ENCODE data around the gene SLC16A8.
"Not testable (repeated sequence)": the region's sequence is repeated elsewhere in the genome, so short reads cannot be mapped to it uniquely, and the experiment has no call there.

The SLC16A8 gene

DNA sequence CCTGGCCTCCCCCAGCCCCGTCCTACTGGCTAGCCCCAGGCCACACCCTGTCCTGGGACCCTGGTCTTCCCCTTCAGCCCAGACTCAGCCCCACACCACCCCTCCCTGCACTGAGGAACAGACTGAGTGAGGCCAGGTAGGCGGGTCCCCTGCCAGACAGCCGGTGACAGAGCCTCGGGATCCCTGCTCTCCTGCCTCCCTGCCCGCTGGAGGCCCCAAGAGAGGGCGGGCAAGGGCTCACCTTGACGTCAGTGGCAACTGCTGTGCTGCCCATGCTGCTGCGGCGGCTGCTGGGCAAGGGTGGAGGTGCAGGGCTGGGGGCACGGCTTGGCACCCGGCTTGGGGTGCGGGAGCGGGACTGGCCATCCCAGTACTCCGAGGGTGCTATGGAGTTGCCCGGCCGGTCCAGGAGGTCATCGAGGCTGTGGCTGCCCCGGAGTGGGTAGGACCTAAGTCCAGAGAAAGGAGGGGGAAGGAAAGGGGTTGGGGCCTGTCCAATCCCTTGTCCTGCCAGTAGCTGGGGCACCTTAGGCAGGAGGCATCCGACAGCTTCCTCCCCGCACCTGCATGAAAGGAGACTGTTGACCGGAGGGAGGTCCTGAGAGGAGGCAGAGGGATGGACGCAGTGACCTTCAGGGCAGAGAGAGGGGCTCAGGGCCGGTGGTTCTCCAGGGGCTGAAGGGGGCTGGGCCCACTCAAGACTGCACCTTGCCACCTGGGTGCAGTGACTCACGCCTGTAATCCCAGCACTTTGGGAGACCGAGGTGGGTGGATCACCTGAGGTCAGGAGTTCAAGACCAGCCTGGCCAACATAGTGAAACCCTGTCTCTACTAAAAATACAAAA is 2.2 kb upstream of the SLC16A8 start:
- DNase-seq (ENCODE audit: low spot score), result peak; percentile 53

DNA sequence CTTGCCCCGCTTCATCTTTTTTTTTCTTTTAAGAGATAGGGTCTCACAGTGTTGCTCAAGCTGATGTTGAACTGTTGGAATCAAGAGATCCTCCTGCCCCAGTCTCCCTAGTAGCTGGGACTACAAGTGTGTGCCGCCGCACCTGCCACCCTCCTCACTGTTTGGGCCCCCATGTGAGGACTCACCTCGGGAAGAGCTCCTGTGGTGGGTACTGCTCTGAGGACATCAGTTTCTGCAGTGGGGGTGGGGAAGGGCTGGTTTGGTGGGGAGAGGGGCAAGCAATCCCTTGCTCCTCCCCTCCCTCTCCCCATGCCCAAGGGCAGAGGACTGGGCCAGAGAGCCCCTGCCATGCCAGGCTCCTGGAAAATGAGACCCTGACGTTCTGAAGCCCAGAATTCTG is 1.5 kb upstream of the SLC16A8 start:
- DNase-seq (ENCODE audit: low spot score), result no peak

DNA sequence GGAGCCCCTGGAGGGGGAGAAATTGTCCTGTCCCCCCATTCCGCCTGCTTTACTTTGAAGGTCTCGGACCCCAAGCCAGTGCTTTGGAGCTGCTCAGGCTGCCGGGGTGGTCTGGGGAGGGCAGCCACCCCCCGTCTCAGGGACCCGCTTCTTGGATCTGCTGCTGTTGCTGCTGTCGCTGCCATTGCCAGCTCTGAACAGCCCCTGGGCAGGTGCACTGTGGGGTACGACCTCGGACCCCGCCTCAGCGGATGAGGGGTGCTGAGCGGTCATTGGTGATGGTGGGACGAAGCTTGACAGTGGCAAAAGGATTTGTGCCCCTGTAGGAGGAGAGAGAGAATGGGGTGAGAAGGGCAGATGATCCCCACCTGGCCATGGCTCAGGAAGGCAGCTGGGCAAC is 1.1 kb upstream of the SLC16A8 start:
- no peak for DNase-seq (ENCODE audit: low spot score)

DNA sequence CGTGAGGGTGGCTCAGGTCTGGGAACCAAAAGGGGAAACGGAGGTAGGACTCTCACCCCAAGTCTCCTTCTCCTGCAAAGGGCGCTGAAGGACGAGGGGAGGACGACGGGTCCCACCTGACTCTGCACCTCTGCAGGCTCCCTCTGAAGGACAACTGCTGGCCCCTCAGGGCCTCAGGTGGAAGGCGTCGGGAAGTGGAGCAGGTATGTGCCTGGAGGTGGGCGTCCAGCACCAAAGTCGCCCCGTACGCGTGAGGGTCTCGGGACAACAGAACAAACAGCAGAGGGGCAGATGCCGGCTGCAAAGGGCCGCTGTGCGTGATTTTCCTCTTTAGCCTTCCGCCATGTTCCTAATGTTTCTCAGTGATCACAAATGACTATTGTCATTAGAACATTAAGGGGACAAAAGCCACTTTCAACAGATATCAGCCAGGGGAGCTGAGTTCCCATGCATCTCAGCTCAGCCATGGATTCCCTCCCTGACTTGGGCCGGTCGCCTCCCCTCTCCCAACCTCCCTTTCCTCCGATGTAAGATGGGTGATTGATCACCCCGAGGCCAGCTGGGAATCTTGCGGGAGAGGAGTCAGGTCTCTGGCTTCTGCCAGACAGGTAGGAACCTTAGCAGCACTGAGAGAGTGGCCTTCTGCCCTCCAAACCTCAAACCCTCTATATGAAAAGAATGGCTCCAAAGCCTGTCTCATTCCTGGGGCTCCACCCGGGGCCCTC is 836 bp downstream of the SLC16A8 start:
- DNase-seq (ENCODE audit: low spot score), result no peak

DNA sequence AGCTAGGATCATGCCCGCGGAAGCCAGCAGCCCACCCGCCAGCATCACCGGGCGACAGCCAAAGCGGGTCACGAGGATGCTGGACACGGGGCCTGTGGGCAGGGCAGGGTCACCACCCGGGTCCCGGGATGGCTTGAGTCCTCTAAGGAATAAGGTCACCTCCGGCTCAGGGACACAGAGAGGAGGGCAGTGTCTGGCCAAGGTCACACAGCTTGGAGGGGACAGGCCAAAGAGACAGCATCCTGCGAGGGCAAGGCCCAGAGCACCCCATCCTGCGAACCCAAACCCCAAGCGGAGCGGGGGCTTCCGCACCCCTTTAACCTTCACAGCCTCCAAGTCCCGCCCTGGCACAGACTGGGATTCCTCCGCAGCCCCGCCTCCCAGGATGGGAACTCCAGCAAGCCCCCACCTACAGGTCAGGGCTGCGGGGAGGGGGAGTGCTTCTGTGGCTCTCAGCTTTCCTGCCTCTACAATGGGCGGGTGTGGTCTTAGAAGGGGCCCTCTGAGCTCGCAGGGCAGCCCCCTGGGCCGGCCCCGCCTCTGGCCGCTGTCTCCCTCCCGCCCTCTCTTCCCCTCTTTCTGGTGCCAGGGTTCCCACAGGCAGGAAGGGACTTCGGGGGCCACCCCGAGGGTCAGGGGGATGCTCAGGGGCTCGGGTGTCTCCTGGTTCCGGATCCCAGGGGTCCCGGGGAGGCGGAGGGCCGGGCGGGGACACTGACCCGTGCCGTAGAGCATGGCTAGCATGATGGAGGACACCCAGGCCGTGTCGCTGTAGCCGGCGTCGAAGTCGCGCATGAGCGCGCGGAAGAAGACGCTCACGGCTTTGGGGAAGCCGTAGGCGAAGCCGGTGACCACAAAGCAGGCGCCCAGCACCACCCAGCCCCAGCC is 1.8 kb downstream of the SLC16A8 start:
- no peak for DNase-seq (ENCODE audit: low spot score)

DNA sequence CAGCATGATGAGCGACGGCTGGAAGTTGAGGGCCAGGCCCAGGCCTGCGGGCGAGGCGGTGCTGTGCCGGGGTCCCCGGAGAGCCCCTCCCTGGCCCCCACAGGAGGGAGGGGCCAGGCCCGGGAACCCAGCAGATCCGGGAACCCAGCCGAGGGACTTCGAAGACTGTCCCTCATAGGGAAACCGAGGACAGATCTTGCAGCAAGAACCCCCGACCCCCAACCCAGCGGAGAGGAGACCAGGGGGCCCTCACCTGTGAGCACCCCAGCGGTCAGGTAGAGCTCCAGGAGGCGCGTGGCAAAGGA is 2.4 kb downstream of the SLC16A8 start:
- no peak for DNase-seq (ENCODE audit: low spot score)

DNA sequence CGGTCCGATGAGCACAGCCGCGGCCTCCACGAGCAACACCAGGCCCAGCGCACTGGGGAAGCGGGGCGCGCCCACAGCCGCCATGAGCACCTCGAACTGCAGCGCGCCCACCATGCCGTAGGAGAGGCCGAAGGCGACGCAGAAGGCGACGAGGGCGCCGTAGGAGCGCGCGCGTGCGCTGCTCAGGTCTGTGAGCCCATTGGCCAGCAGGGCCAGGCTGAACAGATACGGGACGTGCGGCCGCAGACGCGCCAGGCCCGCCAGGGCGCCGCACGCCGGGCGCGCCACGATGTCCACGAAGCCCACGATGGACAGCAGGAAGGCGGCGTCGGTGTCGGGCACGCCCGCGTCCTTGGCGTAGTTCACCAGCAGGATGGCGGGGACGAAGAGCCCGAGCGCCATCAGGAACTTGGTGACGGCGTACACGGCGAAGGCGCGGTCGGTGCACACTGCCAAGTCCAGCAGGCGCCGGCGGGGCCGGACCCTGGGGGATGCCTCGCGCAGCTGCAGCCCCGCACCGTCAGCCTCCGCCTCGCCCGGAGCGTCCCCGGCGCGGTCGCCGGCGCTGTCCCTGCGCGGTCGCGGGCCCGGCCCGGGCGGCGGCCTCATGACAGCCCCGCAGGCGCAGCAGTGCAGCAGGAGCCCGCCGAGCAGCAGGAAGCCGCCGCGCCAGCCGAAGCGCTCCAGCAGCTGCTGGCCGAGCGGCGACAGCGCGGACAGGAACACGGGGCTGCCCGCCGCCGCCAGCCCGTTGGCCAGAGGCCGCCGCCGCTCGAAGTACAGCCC is 2.9 kb downstream of the SLC16A8 start:
- peak; percentile 66 for DNase-seq (ENCODE audit: low spot score)

DNA sequence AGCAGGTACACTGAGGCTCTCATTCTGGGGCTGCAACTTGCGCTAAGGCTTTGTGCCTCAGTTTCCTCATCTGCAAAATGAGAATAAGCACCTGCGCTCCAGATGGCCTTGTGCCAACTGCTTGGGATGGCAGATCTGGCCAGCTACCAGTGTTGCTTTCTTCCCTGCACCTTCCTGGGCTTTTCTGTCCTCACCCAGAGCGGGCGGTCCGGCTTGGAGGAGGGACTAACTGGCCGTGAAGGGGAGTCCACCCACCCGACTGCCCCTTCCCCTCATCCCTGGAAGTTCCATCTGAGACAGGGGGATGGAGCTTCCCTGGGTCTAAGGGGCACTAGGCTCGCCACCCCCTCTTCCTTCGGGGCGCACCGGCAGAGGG is 3.5 kb downstream of the SLC16A8 start:
- no peak for DNase-seq (ENCODE audit: low spot score)

DNA sequence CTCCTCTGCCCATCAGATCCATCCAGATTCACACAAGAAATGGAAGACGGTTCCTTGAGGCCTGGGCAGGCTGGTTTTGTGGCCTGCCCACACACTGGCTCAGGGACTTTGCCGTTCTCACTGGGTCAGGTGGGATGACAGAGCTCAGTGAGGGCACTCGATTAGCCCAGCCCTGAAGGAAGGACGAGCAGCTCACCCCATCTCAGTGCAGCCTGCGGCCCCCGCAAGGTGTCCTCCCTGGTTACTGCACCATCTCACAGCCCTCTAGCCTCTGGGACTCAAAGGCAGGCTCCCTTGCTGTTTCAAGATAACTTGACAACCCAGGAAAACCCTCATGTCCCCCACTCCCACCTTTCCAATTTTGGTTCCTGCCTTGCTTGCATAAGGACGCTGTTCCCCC is 4.2 kb downstream of the SLC16A8 start:
- DNase-seq (ENCODE audit: low spot score), result no peak

DNA sequence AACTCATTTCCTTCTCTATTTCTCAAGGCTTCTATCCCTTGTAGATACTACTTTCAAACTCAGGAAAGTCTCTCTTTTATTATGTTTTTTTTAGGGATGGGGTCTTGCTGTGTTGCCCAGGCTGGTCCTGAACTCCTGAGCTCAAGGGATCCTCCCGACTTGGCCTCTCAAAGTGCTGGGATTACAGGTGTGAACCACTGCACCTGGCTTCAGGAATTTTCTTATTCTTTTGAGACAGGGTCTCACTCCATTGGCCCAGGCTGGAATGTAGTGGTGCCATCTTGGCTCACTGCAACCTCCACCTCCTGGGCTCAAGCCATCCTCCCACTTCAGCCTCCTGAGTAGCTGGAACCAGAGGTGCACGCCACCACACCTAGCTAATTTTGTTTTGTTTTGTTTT is 4.8 kb downstream of the SLC16A8 start:
- DNase-seq (ENCODE audit: low spot score), result not testable (repeated sequence)

DNA sequence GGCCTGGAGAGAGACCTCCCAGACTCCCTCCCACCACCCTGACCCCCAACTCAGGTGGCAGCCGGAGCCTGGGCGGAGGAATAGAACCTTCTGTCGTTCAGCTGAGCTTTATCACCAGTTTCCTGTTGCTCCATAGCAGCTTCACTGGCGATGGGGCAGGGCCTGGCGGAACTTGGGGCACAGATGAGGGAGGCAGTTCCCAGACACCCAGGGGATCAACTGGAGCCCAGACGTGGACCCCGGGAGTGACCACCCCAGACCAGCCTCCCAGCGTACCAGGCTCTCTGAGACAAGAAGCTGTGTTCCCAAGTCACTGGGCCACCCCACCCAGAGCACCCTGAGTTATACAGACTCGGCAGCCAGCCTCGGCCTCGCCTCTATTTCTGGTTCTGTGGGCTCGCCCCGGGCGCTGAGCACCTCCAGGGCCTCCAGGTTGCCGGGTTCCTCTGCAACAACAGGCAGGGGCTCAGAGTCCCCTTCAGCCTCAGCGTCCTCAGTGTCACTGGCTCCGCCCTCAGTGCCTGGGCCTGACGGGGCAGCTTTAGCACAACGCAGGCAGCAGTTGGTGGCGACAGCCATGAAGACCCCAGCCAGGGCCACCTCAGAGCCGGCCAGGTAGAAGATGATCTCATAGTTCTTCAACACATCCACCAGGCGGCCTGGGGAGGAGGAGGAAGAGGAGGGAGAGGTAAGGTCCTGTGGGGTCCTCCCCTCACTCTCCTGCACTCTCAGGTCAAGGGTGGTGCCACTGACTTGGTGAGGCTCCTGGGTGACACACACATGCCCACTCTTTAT is 5.7 kb downstream of the SLC16A8 start:
- DNase-seq (ENCODE audit: low spot score), result no peak

DNA sequence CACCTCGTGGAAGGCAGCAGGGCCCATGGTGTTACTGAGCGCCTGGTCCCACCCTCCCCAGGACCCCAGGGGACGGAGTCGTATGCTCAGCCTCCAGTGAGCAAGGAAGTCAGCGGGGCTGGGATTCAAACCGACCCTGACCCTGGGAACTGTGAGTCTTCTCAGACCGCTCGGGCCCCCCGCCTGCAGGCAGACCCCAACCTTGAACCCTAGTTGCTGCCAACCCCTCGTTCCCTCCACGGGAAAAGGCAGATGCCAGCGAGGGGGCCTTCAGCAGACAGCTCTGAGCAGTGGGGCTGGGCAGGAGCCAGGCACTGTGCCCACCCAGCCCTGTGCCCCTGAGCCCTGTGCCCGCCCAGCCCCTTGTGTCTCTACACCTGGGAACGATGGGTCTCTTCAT is 6.4 kb downstream of the SLC16A8 start:
- DNase-seq (ENCODE audit: low spot score), result no peak

DNA sequence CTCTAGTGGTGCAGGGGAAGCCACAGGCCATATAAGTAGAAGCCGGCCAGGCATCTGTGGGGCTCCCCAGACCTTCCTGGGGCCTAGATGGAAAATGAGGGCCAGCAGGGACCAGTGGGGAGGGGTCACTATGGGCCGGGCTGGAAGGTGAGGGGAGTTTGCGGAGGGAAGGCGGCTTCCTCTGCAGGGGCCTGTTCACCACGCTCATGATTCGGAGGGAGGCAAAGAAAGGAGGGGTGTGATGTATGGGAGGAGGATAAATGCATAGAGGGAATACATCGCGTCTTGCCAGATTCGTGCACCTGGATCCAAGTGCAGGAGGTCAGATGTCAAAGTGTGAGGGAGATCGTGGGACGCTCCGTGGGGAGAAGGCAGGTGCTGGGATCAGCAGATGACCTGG is 6.9 kb downstream of the SLC16A8 start:
- DNase-seq (ENCODE audit: low spot score), result no peak

DNA sequence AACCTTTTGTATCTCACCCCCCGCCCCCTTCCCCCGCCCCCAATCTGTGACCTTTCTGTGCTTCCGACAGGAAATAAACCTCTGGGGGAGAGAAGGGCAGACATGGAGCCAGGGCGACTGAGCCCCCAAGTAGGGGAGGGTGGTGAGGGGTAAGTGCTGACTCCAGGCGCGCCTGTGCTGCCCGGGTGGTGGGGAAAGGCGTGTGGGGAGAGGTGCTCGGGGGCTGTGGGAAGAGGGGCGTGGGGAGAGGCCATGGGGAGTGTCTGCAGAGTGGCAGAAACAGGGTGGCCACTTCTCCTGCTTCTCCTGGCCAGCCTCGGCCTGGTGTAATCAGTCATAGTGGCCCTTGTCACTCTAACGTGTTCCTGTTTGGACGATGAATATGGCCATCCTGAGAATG is 8.0 kb downstream of the SLC16A8 start:
- no peak for DNase-seq (ENCODE audit: low spot score)

DNA sequence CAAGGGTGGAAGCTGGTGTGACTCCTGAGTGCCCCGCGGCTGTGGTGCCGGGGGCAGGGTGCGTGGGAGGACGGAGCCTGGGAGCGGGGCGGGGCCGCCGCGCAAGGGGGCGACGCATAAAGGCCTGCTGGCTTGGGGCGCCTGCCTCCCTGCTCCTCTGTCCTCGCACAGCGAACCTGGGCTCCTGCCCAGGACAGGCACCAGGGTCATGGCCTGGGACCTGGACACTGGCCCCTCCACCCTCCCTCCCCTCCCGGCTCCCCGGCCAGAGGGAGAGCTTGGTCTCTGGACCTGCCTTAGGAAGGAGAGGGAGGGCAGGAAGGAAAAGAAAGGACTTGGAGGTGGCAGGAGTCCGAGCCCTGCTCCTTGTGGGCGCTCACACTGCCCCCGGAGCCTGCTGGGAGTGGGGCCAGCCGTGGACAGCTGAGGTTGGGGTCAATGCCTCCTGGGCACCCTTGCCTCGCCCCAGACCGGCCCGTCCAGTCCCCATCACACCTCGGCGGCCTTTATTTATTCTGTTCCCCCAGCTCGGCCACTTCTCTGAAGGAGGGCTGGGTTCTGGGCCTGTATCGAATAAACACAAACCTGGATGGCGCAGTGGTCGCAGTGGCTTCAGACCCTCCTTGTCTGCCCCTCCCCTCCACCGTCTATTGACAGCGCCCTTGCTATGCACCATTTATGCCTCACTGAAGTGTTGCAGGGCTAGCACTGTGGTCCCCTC is 8.7 kb downstream of the SLC16A8 start:
- no peak for DNase-seq (ENCODE audit: low spot score)

DNA sequence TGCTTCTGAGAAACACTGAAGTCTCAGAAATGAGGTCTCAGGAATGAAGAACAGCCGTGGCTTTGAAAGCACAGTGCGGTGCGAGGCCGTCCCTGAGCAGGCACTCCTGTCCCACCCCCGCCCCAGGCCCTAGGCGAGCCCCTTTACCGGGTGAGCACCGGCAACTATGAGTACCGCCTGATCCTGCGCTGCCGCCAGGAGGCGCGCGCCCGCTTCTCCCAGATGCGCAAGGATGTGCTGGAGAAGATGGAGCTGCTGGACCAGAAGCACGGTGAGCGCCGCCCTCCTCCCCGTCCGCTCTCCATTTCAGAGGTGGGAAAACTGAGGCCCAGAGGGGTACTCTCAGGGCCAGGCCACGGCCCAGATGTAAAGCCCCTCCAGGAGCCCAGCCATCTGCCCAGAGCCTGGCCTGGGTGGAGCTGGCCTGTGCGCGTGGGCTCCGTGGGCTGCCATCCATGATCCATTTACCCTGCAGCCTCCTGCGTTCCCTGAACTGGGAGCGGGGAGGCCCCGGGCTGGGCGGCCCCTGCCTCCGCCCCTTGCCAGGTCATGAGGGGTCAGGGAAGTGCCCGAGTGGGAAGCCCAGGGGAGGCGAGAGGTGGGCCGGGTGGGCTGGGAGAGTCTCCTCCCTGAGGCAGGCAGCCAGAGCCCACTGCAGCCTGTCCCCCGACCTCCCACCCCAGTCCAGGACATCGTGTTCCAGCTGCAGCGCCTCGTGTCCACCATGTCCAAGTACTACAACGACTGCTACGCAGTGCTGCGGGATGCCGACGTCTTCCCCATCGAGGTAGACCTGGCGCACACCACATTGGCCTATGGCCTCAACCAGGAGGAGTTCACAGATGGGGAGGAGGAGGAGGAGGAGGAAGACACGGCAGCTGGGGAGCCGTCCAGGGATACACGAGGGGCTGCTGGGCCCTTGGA is 9.5 kb downstream of the SLC16A8 start:
- DNase-seq (ENCODE audit: low spot score), result peak; percentile 83

DNA sequence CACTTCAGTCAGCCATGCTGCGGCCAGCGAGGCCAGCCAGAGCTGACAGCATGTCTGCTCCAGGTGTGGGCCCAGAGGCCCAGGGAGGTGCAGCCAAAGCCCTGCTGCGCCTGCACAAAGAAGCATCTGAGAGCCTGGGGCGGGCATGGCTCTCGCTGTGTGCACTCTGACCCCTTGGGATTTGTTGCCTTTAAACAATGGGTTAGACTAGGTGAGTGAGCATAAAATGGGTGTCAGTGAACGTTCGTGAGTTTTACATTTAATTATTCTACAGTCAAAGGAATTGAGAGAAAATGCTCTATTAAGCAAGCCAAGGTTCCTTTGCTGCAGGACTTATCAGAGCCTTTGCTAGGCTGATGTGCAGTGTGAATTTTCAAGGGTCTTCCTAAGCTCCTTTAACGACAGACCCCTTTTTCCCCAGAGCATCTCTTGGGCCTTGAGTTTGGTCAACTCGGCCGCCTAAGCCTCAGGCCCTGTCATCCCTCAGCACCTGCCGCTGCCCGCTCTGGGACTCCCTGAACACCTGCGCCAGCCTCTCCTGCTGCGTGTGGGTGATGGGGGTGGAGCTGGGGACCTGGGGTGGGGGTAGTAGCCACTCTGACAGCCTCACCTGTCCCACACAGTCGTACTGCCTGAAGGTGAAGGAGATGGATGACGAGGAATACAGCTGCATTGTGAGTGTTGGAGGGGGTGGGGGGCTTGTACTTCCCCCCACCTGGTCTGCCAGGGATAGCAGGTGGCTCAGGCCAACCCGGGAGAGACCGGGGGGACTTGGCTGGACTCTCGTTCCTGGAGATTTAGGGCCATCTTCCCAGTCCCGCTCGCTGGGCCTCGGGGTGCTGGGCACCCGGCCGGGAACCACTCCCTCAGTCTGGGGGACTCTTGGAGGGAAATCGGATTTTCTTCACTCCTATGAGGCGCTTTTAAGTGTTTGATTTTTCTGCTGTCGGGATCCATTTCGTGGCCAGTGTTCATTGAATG is 10.5 kb downstream of the SLC16A8 start:
- DNase-seq (ENCODE audit: low spot score), result no peak

Measured in ecto neural progenitor cell (in vitro differentiated cells).